HepG2 (cell line): ENCODE results near the gene PLD2. TPM values are rescaled to one million over a fixed set of nuclear protein-coding genes. Genes with fewer than 3 reads are reported as not detected.

Experiments used
- ATAC-seq: fragments of 200-7000 bp; cut with Tn5 transposase; 3 replicates; pipeline ENCODE4 v1.9.1; 2020; ENCODE audit warnings: mild to moderate bottlenecking, moderate library complexity
- BruUV-seq: library from RNA; stranded (reverse); fragments of 400-500 nt; replicated peaks from 2 replicates; lab custom pipeline; 2021; lab: Mats Ljungman, UMichigan
- CTCF ChIA-PET: fragments of 300-600 bp; formaldehyde crosslinking; extraction: SDS; loops from one replicate; lab custom pipeline; 2021; ENCODE audit warnings: low total read pairs, inconsistent platforms, low intra/inter-chr PET ratio; lab: Yijun Ruan, JAX
- POLR2A ChIA-PET: fragments of 350-600 bp; sonication (Branson Sonifier 250); formaldehyde crosslinking; loops from one replicate; lab custom pipeline; 2020; ENCODE audit warnings: antibody characterized with exemption, inconsistent platforms; lab: Yijun Ruan, JAX
- DNase-seq: peaks from one replicate; pipeline ENCODE4 v3.0.0-alpha.2; 2015; ENCODE audit warnings: low spot score
- FAIRE-seq: peaks from 3 replicates; lab custom pipeline; 2011; peaks lifted over from hg19 to GRCh38; lab: Jason Lieb, UNC
- H2AFZ ChIP-seq: one replicate; pipeline ENCODE4 v1.6.1; 2011; ENCODE audit warnings: low read length, inconsistent platforms
- H3K27ac ChIP-seq: fragments of 300-600 bp; 3 replicates; pipeline ENCODE4 v1.8.0; 2011; ENCODE audit warnings: mixed run types, mild to moderate bottlenecking, mixed read lengths, low read length, inconsistent platforms; ENCODE audit not compliant: insufficient read depth; ENCODE audit errors: extremely low read length
- H3K27me3 ChIP-seq, 2 experiments: fragments of 200-600 bp in 1 of 2; 2 replicates in 1 of 2; 3 replicates in 1 of 2; pipeline versions ENCODE4 v1.6.0 to v1.8.0; 2011; ENCODE audit warnings: low read length in 2 of 2, mild to moderate bottlenecking in 2 of 2, moderate library complexity in 2 of 2, inconsistent platforms in 1 of 2; ENCODE audit not compliant: insufficient read depth in 2 of 2, control insufficient read depth in 1 of 2
- H3K36me3 ChIP-seq, 2 experiments: fragments of 200-600 bp in 1 of 2; replicated peaks in 1 of 2; 2 replicates in 1 of 2; 3 replicates in 1 of 2; pipeline versions ENCODE4 v1.5.1 to v1.8.0; 2011; ENCODE audit warnings: low read length in 2 of 2, inconsistent platforms in 1 of 2; ENCODE audit not compliant: insufficient read depth in 2 of 2, control insufficient read depth in 1 of 2
- H3K4me1 ChIP-seq: 2 replicates; pipeline ENCODE4 v1.5.1; 2012; ENCODE audit warnings: low read length, inconsistent platforms; ENCODE audit not compliant: insufficient read depth
- H3K4me2 ChIP-seq: 2 replicates; pipeline ENCODE4 v1.6.0; 2011; ENCODE audit warnings: low read depth, low read length, inconsistent platforms
- H3K4me3 ChIP-seq, 3 experiments: fragments of 200-600 bp in 1 of 3; sonication (generic), shearing (Covaris generic) in 1 of 3; replicated peaks in 1 of 3; 2 replicates each; pipeline ENCODE4 v1.5.1; 2011 to 2016; ENCODE audit warnings: low read length in 3 of 3, inconsistent platforms in 2 of 3, low read depth in 2 of 3, mild to moderate bottlenecking in 2 of 3, control low read depth in 1 of 3, mixed read lengths in 1 of 3; ENCODE audit not compliant: insufficient read depth in 1 of 3
- H3K79me2 ChIP-seq: one replicate; pipeline ENCODE4 v1.6.1; 2011; ENCODE audit warnings: low read length, inconsistent platforms; ENCODE audit not compliant: insufficient read depth
- H3K9ac ChIP-seq: 2 replicates; pipeline ENCODE4 v1.6.0; 2011; ENCODE audit warnings: mild to moderate bottlenecking, low read depth, low read length, inconsistent platforms; ENCODE audit not compliant: insufficient read depth
- H3K9me3 ChIP-seq: 2 replicates; pipeline ENCODE4 v1.5.1; 2012; ENCODE audit warnings: mild to moderate bottlenecking, low read length
- H4K20me1 ChIP-seq: 2 replicates; pipeline ENCODE4 v1.6.0; 2011; ENCODE audit warnings: inconsistent platforms, mild to moderate bottlenecking, low read length, moderate library complexity; ENCODE audit not compliant: insufficient read depth
- AHR ChIP-seq: IDR thresholded peaks from 2 replicates; pipeline ENCODE4 v1.6.1; 2018; ENCODE audit warnings: missing genetic modification reagents, missing compliant biosample characterization
- KLF16 ChIP-seq, 2 experiments: sonication (generic) in 1 of 2; formaldehyde crosslinking in 1 of 2; IDR thresholded peaks; 2 replicates each; pipeline versions ENCODE4 v1.6.1 to v1.8.0; 2016 to 2023; ENCODE audit warnings: missing genetic modification reagents in 2 of 2, missing compliant biosample characterization in 1 of 2
- MED1 ChIP-seq: sonication (generic); formaldehyde crosslinking; IDR thresholded peaks from 2 replicates; pipeline ENCODE4 v1.4.0; 2020; ENCODE audit warnings: missing genetic modification reagents
- MED8 ChIP-seq: sonication (generic); formaldehyde crosslinking; IDR thresholded peaks from 2 replicates; pipeline ENCODE4 v1.8.1; 2023; ENCODE audit warnings: mild to moderate bottlenecking, missing genetic modification reagents; ENCODE audit not compliant: insufficient replicate concordance
- NCOR1 ChIP-seq: fragments of 200-600 bp; sonication (generic); IDR thresholded peaks from 2 replicates; pipeline ENCODE4 v1.7.0; 2017; ENCODE audit warnings: antibody characterized with exemption, low read length, borderline replicate concordance
- NFYC ChIP-seq: IDR thresholded peaks from 2 replicates; pipeline ENCODE4 v1.6.1; 2016; ENCODE audit warnings: missing genetic modification reagents, missing compliant biosample characterization
- NR2F1 ChIP-seq, 2 experiments: fragments of 450-650 bp in 1 of 2; formaldehyde crosslinking in 1 of 2; IDR thresholded peaks; 2 replicates each; pipeline versions ENCODE4 v1.5.0 to v1.6.1; 2016 to 2020; ENCODE audit warnings: mild to moderate bottlenecking in 1 of 2, missing compliant biosample characterization in 1 of 2, missing genetic modification reagents in 1 of 2, moderate library complexity in 1 of 2
- RXRA ChIP-seq: sonication (generic); formaldehyde crosslinking; IDR thresholded peaks from 2 replicates; pipeline ENCODE4 v1.5.1; 2020; ENCODE audit warnings: missing genetic modification reagents
- SMC3 ChIP-seq: IDR thresholded peaks from 2 replicates; pipeline ENCODE4 v1.6.1; 2011; ENCODE audit warnings: low read length, improper control_type of control experiment
- SOX6 ChIP-seq, 2 experiments: fragments of 450-650 bp in 1 of 2; sonication (generic) in 1 of 2; formaldehyde crosslinking in 1 of 2; IDR thresholded peaks; 2 replicates each; pipeline versions ENCODE4 v1.4.0 to v1.6.1; 2017 to 2020; ENCODE audit warnings: antibody characterized with exemption in 1 of 2, mild to moderate bottlenecking in 1 of 2, missing genetic modification reagents in 1 of 2
- SP1 ChIP-seq, 2 experiments: fragments of 450-650 bp in 1 of 2; sonication (generic) in 1 of 2; formaldehyde crosslinking in 1 of 2; IDR thresholded peaks; 2 replicates each; pipeline versions ENCODE4 v1.4.0 to v1.6.1; 2016 to 2020; ENCODE audit warnings: missing genetic modification reagents in 1 of 2
- TARDBP ChIP-seq: sonication (generic); formaldehyde crosslinking; IDR thresholded peaks from 2 replicates; pipeline ENCODE4 v1.8.0; 2022; ENCODE audit warnings: mild to moderate bottlenecking, missing genetic modification reagents
- TBX3 ChIP-seq: fragments of 450-650 bp; IDR thresholded peaks from 2 replicates; pipeline ENCODE4 v1.6.1; 2017; ENCODE audit warnings: antibody characterized with exemption, mild to moderate bottlenecking, inconsistent platforms, borderline replicate concordance
- TFAP4 ChIP-seq: sonication (generic); IDR thresholded peaks from 2 replicates; pipeline ENCODE4 v1.6.1; 2016; ENCODE audit warnings: low read depth, borderline replicate concordance
- ZNF12 ChIP-seq: sonication (generic); formaldehyde crosslinking; IDR thresholded peaks from 2 replicates; pipeline ENCODE4 v1.5.0; 2020; ENCODE audit warnings: missing genetic modification reagents
- ZNF264 ChIP-seq: sonication (generic); formaldehyde crosslinking; IDR thresholded peaks from 2 replicates; pipeline ENCODE4 v1.4.0; 2020; ENCODE audit warnings: missing genetic modification reagents
- ZNF446 ChIP-seq: sonication (generic); formaldehyde crosslinking; IDR thresholded peaks from 2 replicates; pipeline ENCODE4 v1.5.0; 2020; ENCODE audit warnings: mild to moderate bottlenecking, missing genetic modification reagents
- ZNF567 ChIP-seq: sonication (generic); formaldehyde crosslinking; IDR thresholded peaks from 2 replicates; pipeline ENCODE4 v1.8.1; 2023; ENCODE audit warnings: mild to moderate bottlenecking, missing genetic modification reagents, borderline replicate concordance
- ZNF776 ChIP-seq: sonication (generic); formaldehyde crosslinking; IDR thresholded peaks from 2 replicates; pipeline ENCODE4 v1.4.0; 2020; ENCODE audit warnings: mild to moderate bottlenecking, missing genetic modification reagents
- WGBS: methylation state at CpG from one replicate; pipeline ENCODE4 v1.1.6; 2017; ENCODE audit warnings: low lambda C conversion rate; 5-methylcytosine and 5-hydroxymethylcytosine counted together
- in situ Hi-C: cut with HindIII; loops from 2 replicates; pipeline ENCODE4 v1.10.0; 2017; ENCODE audit warnings: low pct_unique_long_range_greater_than_20kb; ENCODE audit not compliant: extremely low pct_ligation_motif_present
- intact Hi-C: fragments of 100-400 bp; cut with micrococcal nuclease; formaldehyde crosslinking; loops from one replicate; pipeline ENCODE4 v1.10.0; 2022; ENCODE audit not compliant: unreplicated experiment
- polyA plus RNA-seq, 8 experiments: library from polyadenylated mRNA; depleted of rRNA in 3 of 8; stranded (reverse) in 7 of 8; unstranded in 1 of 8; fragments of >200 nt; fragmentation: Illumina TruSeq in 4 of 8; extraction: Trizol in 4 of 8; gene quantifications; 2 replicates each; pipeline versions ENCODE4 v1.2.1 to v1.2.3, GENCODE V29; 2011 to 2016; ENCODE audit warnings: low read depth in 4 of 8, missing spikeins in 1 of 8, mixed read lengths in 1 of 8; ENCODE audit not compliant: insufficient read depth in 1 of 8
- total RNA-seq, 5 experiments: library from RNA; depleted of rRNA; stranded (reverse); fragments of >200 nt; fragmentation: Illumina TruSeq; extraction: Trizol; gene quantifications; 2 replicates each; pipeline ENCODE4 v1.2.3, GENCODE V29; 2016; ENCODE audit warnings: low read depth in 1 of 5
- TF ChIP-seq, protein P1 (sequence below): sonication (generic); formaldehyde crosslinking; IDR thresholded peaks from 2 replicates; pipeline ENCODE4 v1.9.0; 2022; ENCODE audit warnings: missing genetic modification reagents, mild to moderate bottlenecking, borderline replicate concordance

Gene PLD2
- total and polyA plus RNA-seq, 2 of the 13 experiments (the other 11 are each of a cell fraction or from before 2014, with no cell fraction given), result 13.4 to 29.7 TPM

GRCh38 chr17:4772235-4772613 lies 34.7 kb upstream of the PLD2 start (continued):
- TF ChIP-seq ZNF446, result 0 out of 2 replicates have a peak, but pooled peaks have one; percentile 72
- peak; percentile 84 for TF ChIP-seq TFAP4
- TF ChIP-seq AHR, result no peak
- TF ChIP-seq, protein P1, sequence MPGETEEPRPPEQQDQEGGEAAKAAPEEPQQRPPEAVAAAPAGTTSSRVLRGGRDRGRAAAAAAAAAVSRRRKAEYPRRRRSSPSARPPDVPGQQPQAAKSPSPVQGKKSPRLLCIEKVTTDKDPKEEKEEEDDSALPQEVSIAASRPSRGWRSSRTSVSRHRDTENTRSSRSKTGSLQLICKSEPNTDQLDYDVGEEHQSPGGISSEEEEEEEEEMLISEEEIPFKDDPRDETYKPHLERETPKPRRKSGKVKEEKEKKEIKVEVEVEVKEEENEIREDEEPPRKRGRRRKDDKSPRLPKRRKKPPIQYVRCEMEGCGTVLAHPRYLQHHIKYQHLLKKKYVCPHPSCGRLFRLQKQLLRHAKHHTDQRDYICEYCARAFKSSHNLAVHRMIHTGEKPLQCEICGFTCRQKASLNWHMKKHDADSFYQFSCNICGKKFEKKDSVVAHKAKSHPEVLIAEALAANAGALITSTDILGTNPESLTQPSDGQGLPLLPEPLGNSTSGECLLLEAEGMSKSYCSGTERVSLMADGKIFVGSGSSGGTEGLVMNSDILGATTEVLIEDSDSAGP (CRISPR knock-in tag), result peak; percentile 5; the same call in 1 of the 2 replicates

GRCh38 chr17:4777969-4778760 lies 28.8 kb upstream of the PLD2 start:
- peak overlapping the region; percentile 59 for H3K4me2 ChIP-seq
- H3K36me3 ChIP-seq, result peaks cover 4 to 8% of the 10 kb centered on the region in 2 experiments; a peak in 3 of 5 replicates
- WGBS, result 17% methylated on average over 9 of the region's 9 CpGs
- FAIRE-seq (peak; percentile 98), ATAC-seq (peak; percentile 86), DNase-seq (peak; percentile 83)
- peak overlapping the region; percentile 74 for H3K27ac ChIP-seq
- peak overlapping the region; percentile 47 for H3K9ac ChIP-seq
- no peaks in the 10 kb centered on the region; the same call in 1 of the 2 replicates for H4K20me1 ChIP-seq
- CTCF ChIA-PET, result interaction anchor here (1.3 kb wide), 1 partner anchor 10 kb away, joined by 4 read pairs; no protein-coding TSS in a partner anchor
- intact Hi-C loops, result no loop called here
- H3K27me3 ChIP-seq, result no peaks in the 10 kb centered on the region
- H3K4me3 ChIP-seq, result 0 out of 6 replicates have a peak overlapping the region, but pooled peaks of 1 of the 3 experiments have one; percentile 7
- in situ Hi-C loops, result no loop called here
- H3K79me2 ChIP-seq, result peaks cover 9% of the 10 kb centered on the region
- no TSS peak for BruUV-seq
- H3K4me1 ChIP-seq, result peaks cover 65% of the 10 kb centered on the region
- H3K9me3 ChIP-seq, result no peaks in the 10 kb centered on the region
- H2AFZ ChIP-seq, result no peak overlapping the region
- POLR2A ChIA-PET, result interaction anchor here (0.7 to 13.3 kb wide), 15 partner anchors 11 to 83 kb away, joined by 3 to 317 read pairs (median 7); partner anchors contain the start of genes ARRB2, CXCL16, GLTPD2 and MED11
- TF ChIP-seq NR2F1 (CRISPR knock-in tag; IDR thresholded peaks at IDR 0.05) (peak; percentile 16 to 59; a peak in 2 of 4 replicates), SOX6 (IDR thresholded peaks at IDR 0.05) (no peak), SOX6 (CRISPR knock-in tag; IDR thresholded peaks at IDR 0.05) (peak; percentile 66), MED1 (CRISPR knock-in tag) (peak; percentile 93), ZNF264 (CRISPR knock-in tag) (peak; percentile 81; the same call in 1 of the 2 replicates), SP1 (IDR thresholded peaks at IDR 0.05) (no peak), SP1 (CRISPR knock-in tag; IDR thresholded peaks at IDR 0.05) (peak; percentile 43; the same call in 1 of the 2 replicates), NCOR1 (no peak), TBX3 (peak; percentile 58; the same call in 1 of the 2 replicates), AHR (peak; percentile 92), MED8 (CRISPR knock-in tag) (no peak), ZNF567 (CRISPR knock-in tag) (no peak), NFYC (peak; percentile 36; the same call in 1 of the 2 replicates), KLF16 (CRISPR knock-in tag; IDR thresholded peaks at IDR 0.05) (peak in 1 of 2 experiments; percentile 90; a peak in 2 of 4 replicates), TARDBP (CRISPR knock-in tag) (peak; percentile 74), RXRA (CRISPR knock-in tag) (peak; percentile 66; the same call in 1 of the 2 replicates), ZNF776 (CRISPR knock-in tag) (no peak), ZNF12 (peak; percentile 87), SMC3 (peak; percentile 48)
